HEK293T (cell line): ENCODE results near the gene PRR23A.

Experiments used
- FOXA1 ChIP-seq: fragments of 450-650 bp; IDR thresholded peaks from 2 replicates; pipeline ENCODE4 v1.6.1; 2016; ENCODE audit warnings: mild to moderate bottlenecking
- HDGF ChIP-seq: fragments of 450-650 bp; IDR thresholded peaks from 2 replicates; pipeline ENCODE4 v1.6.1; 2017; ENCODE audit warnings: antibody characterized with exemption, borderline replicate concordance
- NFRKB ChIP-seq: fragments of 450-650 bp; IDR thresholded peaks from 2 replicates; pipeline ENCODE4 v1.6.1; 2016; ENCODE audit warnings: mild to moderate bottlenecking, moderate library complexity
- SUZ12 ChIP-seq: fragments of 450-650 bp; IDR thresholded peaks from 2 replicates; pipeline ENCODE4 v1.6.1; 2016; ENCODE audit warnings: mild to moderate bottlenecking

- no peak for TF ChIP-seq FOXA1
- no peak for TF ChIP-seq SUZ12
- TF ChIP-seq HDGF, result no peak
- TF ChIP-seq NFRKB, result no peak
These were observed 593 bp downstream of the PRR23A start for GRCh38 chr3:139005356-139005993.
